T-helper 2 cell treated with Interferon-gamma antibody and Interleukin-4, amounts not matched to agents 100 ng/mL and 5 ng/mL, for 36 hours (primary cell): ENCODE measurements around the gene ARHGAP26. TPM values are rescaled to one million over a fixed set of nuclear protein-coding genes. Genes with fewer than 3 reads are reported as not detected.

Experiments
- intact Hi-C: fragments of 100-400 bp; cut with micrococcal nuclease; formaldehyde crosslinking; loops from one replicate; pipeline ENCODE4 v1.15.1; 2023
- total RNA-seq: library from RNA; stranded (reverse); gene quantifications from 2 replicates; pipeline ENCODE4 v1.2.3, GENCODE V29; 2022

Gene ARHGAP26
- total RNA-seq, 1 donor from 2014 or later = 24.7 TPM

DNA sequence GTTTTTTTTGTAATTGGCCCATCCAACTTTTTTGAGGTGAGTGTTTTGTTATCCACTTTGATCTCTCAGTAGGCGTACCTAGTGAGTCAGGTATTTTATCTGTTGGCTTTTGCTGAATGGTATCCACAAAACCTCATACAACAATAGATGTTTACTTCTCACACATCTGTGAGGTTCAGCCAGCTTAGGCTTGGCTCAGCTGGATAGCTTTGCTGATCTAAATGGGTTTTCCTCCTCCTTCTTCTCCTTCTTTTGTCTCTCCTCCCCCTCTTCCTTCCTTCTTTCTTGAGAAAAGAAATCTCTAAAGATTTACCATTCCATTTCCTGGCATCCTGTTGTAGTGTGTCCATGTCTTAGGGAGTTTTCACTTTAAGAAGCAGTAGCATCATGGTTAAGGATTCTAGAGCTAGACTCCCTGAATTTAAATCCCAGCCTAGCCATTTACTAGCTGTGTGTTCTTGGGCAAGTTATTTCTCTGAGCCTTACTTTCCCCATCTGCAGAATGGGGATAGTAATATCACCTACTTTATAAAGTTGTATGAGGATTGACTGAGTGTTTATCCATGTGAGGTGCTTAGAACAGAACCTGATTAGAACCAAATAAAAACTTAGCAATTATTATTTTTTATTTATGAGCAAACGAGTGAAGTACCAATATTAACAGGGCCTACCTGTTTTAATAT, 126.3 kb downstream of the ARHGAP26 start:
- intact Hi-C loops = no loop called here

DNA sequence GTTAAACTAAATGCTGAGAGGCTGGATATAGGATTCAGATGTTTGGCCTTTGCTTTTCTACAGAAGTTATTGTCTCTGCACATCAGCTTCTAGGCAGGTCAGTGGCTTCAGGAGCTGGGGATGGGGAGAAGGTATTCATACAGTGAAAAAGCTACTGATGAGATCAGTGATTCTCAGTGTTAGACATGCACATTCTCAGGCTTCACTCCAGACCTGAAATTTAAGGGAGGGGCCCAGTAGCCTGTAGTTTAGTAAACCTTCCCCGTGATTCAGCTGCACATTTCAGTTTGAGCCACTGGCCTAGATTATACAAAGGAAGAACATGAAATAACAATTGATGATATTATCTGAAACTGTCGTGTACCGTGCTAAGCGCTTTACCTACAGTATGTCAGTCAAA, 127.2 kb downstream of the ARHGAP26 start:
- intact Hi-C loops = no loop called here

DNA sequence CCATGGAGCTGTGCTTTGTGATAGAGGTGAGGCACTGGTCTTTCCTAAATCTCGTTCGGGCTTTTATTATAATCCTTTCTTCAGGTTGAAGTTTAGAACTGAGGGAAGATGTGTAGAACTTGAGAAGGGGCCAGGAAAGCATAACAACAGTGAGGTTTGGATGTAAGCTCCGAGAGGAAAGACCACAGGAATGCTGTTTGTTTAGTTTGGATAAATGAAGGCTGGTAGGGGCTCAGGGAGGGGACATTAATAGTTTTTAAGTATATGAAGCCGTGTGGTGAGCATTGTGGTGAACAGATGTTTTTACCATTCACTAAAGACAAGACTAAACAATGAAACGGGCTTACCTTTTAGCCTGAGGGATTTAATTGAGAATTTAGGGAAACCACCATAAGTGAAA, 130.8 kb downstream of the ARHGAP26 start:
- intact Hi-C loops = no loop called here

DNA sequence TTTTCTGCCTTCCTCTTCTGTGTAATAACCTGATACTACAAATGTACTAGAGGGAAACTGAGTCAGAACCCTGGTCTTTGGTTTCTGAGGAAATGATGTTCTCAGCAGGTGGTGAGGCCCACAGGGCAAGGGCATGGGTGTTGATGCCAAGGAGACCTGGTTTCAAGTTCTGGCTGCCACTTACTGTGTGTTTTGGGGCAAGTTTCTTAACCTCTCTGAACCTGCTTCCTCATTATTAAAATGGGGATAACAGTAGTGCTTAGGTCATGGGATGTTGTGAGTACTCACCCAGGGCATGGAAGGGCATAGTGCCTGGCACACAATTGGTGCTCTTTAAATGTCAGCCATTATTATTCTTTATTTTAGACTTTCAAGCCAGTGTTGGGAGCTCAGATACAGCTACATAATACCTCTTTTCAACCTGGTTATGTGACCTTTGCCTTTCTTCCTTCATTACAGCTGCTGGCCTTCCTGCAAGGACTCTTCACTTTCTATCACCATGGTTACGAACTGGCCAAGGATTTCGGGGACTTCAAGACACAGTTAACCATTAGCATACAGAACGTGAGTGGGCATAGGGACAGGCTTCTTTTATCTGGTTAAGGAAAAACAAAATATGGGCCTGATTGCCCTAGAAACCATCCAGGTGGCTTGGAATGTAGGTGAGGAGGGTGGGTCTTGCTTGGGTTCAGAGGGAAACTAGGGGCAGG, 131.5 kb downstream of the ARHGAP26 start:
- intact Hi-C loops = no loop called here

DNA sequence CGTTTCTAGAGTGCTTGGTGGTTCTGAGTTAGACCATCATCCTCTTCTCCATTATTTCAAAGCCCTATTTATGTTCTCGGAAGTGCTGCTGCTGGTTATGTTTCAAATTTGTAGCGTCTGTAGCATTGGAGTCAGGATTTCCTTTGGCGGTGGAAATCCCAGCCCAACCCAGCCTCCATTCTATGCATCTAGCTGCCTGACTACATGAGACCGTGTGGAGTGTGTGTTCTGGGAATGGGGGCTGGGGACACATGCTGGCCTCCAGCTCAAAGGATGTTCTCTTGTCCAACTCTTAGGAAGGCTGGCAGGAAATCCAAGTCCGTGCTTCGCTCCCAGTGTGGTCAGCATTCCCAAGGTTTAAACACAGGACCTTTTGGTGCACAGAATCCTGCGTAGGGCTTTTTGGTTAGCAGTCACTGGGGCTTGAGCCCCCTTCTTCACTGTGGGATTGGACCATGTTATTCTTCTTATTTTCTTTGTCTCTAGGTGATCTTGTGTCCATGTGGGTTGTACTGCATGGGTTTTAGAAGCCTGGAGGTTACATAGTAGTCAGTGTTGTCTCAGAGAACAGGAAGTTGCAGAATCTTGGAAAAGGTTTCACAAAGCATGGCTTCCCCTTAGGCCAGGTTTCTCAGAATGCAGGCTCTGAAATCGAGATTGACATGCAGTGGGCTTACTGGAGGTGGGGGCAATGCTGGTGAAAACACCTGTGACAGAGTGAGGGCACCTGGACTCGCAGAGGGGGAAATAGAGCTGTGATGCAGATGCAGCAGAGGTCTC, 132.2 kb downstream of the ARHGAP26 start:
- intact Hi-C loops = no loop called here

DNA sequence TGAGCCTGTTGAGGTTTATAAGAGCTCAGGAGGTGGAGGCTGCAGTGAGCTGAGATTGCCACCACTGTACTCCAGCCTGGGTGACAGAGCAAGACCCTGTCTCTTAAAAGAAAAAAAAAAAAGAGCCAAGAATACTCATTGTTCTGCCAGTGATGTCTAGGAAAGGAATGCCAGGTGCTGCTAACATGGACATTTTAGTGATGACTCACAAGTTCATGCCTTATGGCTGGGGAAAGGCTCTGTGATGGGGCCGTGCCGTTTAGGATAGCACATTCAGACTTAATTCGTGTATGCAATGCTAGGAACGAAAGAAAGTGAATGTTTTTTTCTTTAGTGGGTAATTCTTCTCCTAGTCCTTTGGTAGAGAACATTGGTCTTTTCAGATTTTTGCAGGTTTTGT, 134.2 kb downstream of the ARHGAP26 start:
- intact Hi-C loops = no loop called here

DNA sequence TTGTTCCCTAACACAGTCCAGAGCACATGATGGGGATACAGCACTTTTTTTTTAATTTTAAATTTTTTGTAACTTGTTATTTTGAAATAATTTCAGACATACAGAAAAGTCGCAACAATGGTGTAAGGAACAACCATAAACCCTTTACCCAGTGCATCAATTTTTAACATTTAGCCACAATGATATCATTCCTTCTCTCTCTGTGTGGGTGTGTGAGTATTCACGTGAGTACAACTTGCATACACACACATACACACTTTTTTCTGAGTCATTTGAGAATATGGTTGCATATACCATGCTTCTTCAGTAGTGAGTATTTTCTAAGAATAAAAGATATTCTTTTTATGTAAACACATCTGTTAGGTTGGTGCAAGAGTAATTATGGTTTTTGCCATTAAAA, 135.2 kb downstream of the ARHGAP26 start:
- intact Hi-C loops = no loop called here

DNA sequence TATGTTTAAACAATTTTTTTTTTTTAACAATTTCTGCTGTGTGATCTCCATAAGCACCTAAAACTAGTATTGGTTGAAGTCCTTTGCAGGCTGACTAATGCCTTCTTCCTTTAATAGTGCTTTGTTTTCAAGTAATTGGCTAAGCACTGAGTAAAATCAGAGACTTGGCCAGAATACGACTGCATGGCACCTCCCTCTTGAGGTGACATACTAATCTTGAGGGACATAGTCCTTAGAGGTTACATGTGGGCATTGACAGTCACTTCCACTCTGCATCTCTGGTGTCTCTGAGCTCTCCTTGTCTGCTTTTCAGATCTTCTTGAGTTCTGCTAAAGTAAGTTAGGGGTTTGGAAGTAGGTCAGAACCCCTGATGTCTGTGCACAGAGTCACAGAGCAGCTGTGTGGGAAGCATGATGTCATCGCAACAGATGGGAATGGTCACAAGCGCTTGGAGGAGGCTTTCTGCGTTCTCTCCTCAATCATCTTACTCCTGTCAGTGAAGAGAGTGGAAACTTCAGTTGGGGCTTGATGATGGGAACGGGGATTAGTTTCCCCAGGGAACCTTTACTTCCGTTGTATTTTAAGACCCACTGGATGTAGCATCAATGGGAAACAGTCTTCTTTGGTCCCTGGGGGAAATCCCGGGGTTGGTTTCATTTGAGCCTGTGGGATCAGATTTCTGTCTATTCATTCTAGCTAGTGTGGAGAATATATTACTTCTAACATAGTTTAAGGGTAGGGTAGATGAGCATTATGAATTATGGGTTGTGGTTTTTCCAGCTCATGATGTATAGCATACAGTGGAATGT, 136.9 kb downstream of the ARHGAP26 start:
- intact Hi-C loops = no loop called here

DNA sequence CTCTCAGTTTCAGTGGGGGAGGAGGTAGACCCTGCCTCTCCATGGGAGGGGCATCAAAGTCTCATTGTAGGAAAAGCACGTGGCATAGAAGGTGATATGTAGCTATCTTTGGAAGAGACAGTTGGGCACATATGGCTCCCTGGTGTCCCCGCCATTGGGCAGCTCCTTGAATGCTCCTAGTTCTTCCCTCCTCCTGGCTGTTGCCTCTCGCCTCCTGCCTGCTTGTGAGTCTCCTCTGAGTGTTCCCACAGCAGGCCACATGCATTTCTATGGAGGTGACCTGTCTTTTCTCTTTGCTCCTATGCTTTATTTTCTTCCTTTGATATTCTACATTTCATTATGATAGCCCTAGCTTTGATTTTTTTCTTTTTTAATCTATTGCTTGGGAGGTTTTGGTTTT, 138.5 kb downstream of the ARHGAP26 start:
- intact Hi-C loops = no loop called here

DNA sequence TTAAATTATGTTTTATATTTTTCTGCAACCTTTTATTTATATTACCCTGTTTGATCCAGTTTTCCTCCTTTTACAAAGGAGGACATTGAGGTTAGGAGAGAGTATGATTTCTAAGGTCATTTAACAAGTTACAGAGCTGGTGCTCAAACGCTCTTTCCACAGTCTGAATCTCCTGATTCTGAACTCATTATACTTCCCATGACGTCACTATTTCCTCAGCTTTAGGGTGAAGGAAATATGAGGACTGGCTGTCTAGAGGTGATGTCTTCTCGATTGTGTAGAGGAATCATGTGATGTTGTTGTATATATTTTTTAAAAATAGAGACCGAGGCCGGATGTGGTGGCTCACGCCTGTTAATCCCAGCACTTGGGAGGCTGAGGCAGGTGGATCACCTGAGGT, 140.0 kb downstream of the ARHGAP26 start:
- intact Hi-C loops = no loop called here

DNA sequence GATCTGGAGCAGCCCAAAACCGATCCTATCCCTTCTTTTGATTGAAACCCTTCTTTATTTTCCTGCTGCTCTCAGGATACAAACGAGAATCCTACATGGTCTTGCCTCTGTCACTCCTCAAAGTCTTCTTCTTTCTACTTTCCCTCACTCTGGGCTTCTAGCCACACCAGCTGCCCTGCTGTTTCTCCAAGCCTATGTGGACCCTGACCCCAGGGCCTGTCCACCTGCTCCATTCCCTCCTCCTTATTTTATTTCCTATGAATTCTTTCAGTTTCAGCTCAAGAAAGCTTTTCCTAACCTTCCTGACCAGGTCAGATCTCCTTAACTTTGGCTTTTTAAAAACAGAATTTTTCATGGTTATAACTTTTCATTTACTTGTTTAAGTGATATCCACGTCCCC, 141.0 kb downstream of the ARHGAP26 start:
- intact Hi-C loops = no loop called here

DNA sequence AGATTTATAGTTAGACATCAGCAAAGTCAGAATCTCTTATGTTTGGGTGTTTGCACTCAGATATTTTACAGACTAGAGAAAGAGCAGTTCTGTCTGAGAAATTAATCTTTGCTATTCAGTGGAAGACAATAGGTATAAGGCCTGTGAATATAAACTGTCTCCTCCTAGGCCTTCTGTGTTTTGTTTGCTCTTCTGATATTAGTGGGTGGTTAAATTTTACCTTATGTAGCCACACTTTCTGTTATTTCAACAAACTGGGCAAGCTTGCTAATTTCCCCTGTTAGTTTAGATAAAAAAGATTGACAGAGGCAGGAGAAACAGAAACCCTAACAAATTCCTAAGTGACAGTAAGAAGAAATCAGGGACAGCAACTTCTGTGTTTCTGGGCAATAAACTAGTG, 141.6 kb downstream of the ARHGAP26 start:
- intact Hi-C loops = no loop called here

DNA sequence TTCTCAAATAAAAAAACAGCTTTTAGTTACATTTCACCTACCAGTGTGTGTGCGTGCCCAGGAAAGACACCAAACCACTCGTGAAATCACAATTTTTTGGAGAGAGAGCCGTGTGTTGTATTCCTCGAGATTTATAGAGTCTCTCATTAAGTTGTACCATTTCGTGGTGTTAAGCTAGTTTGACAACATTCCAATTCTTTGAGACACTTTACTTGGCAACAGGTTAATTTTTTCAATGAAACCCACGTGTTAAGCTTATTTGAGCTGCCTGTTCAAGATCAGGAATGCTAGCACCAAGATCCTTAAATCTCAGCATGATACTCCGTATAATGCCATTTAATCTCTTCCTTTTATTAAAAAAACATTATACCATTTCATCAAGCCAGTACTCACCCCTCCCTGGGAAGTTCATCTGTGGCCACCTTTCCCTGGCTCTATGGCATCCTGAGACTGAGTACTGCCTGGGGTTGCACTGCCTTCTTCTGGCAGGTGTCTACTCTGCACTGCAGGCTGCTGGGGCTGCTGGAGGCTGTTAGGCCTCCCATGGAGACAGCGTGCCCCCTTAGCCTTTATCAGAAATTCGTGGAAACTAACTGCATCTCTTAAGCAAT, 143.7 kb downstream of the ARHGAP26 start:
- intact Hi-C loops = no loop called here

DNA sequence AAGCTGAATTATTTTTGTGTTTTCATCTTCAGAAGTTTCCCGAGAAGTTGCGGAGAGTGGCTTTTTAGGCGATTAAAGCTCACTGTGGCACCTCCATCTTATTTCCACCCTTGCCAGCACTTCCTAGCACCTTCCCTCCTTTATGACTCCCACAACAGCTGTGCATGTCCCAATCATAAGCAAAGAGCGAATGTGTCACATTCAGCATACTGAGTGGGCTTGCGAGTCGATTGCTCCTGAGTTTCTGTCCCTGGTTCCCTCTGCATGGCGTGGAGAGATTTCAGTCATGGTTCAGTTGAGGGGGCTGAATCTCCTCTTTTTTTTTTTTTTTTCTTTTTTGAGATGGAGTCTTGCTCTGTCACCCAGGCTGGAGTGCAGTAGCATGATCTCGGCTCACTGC, 144.9 kb downstream of the ARHGAP26 start:
- intact Hi-C loops = no loop called here

DNA sequence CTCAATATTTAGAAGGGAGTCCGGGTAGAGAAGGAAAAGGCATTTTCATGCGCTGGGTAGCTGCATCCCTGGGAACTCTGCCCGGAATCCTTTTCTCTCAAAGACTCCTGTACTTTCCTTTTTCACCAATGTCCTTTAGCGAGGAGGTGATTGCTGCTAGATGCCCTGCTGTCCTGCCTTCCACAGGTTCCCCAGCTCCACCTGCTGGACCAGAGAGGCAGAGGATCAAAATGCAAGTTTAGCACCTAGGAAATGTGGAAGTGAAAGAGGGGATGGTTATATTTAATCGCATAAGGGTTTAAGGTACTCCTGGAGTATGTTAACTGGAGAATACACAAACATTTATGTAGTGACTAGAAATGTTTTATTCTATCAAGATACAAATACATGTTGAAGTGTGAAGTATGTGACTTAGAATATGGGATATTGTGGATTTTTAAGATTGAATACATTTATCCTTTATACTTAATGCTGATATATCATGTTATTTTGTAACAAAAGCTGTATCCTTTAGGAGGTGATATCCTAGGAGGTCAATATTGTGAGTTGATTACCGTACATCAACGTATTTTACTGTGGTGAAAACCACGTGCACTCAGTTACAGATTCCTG, 145.7 kb downstream of the ARHGAP26 start:
- intact Hi-C loops = no loop called here

DNA sequence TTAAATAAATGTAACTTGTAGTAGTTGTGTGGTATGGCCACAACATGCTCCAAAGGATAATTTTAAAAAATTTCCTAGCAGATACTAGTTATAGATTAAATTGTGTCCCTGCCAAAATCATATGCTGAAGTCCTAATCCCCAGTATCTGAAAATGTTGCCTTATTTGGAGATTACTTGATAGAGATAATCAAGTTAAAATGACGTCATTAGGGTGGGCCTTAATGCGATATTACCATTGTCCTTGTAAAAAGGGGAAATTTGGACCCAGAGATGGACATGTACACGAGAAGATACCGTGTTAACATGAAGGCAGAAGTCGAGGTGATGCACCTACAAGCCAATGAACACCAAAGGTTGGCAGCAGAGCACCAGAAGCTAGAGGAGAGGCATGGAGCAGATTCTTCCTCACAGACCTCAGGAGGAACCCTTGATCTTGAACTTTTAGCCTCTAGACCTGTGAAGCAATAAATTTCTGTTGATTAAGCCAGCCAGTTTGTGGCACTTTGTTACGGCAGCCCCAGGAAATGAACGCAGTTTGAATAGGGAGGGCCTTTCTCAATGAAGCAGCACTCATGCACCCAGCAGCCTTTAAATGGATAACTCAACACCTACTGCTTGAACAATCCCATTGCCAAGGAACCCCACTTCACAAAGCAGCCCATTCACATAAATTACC, 148.9 kb downstream of the ARHGAP26 start:
- intact Hi-C loops = no loop called here

DNA sequence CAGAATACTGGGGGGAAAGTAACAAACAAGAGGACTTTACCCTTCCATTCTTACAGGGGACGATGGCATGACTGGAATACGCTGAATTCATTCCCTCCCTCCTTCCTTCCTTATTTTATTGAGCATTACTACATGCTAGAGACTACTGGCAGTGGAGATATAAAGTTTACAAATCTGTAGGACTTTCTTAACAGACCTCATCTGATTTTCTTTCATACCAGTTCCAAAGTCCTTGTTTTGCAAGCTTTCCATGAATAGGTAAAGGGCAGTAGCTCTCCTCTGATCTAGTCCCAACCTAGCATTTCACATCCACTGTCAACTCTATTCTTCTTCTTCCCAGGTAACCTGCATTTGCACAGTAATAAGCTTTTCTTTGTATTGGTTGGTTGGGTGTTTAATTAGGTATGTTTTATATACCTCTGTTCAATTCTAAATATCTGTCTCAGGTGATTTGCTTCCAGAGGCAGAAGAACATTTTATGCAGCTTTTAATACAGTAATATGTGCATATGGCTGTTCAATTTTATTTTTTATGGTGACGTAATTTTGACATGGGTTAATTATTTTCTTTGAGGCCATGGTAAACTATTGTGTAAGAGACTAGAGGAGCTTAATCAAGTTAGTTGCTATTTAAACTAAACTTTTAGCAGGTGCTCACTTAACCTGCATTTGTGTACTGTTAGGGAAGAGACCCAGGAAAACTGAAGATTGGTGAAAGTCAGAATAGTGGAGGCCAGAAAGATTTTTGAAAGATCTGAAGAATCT, 150.9 kb downstream of the ARHGAP26 start:
- intact Hi-C loops = loop anchor here (5.0 kb wide), 2 partner anchors 1046 to 1261 kb away; no protein-coding TSS in a partner anchor

DNA sequence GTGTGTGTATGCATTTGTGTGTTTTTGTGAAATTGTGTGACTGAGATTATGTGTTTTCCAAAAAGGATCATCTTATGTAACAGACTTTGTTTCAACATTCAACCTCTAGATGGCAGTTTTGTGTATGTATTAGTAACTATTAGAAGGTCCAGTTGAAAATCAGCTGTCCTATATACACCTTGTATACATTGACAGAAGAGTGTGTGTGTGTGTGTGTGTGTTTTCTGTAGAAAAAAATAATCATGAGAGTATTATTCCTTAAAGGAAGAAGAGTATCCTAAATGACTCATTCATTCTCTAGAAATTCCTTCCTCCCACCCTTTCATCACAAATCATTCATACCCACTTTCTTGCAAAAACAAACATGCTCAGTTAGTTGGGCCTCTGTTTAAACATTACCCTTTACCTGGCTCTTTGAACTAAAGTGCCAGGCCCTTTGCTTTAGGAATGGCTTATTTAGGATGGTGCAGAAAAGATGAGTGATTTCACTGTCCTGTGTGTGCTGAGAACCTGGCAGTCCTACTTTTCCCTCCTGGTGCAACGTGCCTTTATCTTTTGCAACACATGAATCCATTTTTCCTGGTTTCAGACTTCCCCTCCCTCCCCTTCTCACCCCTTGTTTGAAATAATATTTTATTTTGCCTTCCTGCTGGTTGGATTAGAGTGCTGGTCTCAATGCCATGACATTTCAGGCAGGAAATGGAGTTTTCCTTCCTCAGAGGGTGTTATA, 152.2 kb downstream of the ARHGAP26 start:
- intact Hi-C loops = loop anchor here (1.0 to 5.0 kb wide), 4 partner anchors 480 to 1260 kb away; partner anchors contain the start of gene NR3C1
